NCI-H345 treated with DMSO at 0.1 percent for 48 hours (cell line): Measurements from ENCODE around the gene CYP2F1.
"Not testable (repeated sequence)": the region's sequence is repeated elsewhere in the genome, so short reads cannot be mapped to it uniquely, and the experiment has no call there.

ENCODE experiments used
- DNase-seq: peaks from one replicate; lab custom pipeline; 2025; ENCODE audit not compliant: unreplicated experiment; lab: John Stamatoyannopoulos, UW

The CYP2F1 gene

DNA sequence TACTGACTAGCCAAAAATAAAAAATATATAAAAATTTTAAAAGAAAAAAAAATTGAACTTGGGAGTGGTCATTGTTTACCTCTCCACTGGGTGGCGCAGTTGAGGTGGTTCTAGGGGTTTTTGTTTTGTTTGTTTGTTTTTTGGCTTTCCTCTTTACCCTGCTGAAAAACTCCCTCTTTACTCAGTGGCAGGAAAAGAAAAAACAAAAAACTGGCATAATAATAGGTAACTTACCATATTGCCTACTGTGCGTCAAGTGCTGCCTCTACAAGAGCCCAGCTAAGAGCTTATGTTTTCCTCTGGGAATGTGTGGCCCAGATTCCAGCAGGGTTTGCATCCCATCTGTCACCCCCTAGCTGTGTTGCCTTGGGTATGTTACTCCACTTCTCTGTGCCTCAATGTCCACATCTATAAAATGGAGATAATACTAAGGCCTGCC lies 12.6 kb downstream of the CYP2F1 start:
- DNase-seq: not testable (repeated sequence)

DNA sequence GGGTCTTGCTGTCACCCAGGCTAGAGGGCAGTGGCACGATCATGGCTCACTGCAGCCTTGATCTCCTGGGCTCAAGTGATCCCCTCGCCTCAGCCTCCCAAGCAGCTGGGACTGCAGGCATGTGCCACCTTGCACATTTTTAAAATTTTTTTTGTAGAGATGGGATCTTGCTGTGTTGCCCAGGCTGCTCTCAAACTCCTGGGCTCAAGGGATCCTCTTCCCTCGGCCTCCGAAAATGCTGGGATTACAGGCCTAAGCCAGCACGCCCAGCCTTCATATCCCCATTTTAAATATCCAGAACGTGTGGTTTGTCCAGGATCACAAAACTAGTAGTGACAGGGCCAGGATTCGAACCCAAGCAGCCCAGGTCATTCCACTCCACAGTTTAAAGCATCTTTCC lies 13.1 kb downstream of the CYP2F1 start:
- DNase-seq: not testable (repeated sequence)

DNA sequence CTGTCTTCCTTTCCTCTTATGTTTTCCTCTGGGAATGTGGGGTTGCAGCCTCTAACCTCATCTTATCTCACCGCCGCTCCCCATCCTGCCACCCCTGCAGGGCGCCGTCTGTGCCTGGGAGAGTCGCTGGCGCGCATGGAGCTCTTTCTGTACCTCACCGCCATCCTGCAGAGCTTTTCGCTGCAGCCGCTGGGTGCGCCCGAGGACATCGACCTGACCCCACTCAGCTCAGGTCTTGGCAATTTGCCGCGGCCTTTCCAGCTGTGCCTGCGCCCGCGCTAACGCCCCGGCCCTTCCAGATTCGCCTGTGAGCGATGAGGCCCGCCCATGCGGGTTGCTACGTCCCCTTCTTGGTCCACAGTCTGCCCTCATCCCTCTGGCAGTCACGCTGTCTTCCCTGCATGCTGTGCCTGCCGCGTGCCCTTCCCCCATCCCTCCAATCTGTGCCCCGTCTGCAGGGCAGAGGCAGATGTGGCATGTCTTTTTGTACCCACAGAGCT lies 13.6 kb downstream of the CYP2F1 start:
- not testable (repeated sequence) for DNase-seq

GRCh38 chr19:41128692-41129091 lies 14.5 kb downstream of the CYP2F1 start:
- DNase-seq: no peak

DNA sequence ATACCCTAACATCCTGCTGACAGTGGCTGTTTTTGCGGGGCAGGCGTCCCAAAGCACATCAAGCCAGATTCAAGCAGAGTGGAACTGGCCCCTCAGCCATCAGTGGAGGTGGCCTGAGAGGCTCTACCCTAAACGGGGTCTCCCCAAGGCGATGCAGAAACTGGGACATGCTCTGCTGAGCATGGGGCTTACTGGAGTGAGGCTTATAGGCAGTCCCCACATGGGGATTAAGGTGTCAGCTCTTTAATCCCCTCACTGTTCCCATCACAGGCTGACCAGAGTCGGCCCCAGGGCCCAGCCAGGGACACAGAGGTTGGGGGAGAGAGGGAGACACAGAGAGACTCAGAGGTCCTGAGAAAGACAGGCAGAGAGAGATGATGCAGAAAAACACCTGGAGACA lies 17.0 kb downstream of the CYP2F1 start:
- no peak for DNase-seq

GRCh38 chr19:41133260-41133659 lies 19.0 kb downstream of the CYP2F1 start:
- DNase-seq: no peak

DNA sequence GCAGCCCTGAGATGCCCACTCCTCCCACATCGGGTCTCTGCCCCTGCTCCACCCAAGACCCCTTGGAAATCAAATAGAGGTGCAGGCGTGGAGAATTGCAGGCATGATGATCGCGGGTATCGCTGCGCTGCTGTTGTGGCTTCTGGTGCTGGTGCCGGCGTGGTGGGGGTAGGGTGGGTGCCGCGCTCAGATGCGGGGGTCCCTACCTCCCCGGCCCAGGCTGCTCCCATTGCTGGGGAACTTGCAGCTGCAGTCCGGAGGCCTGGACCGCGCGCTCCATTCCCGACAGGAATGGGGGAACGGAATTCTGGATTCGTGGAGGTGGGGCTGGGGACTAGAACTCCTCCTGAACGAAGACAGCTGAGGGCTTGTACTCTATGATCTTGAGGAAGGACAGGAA lies 20.4 kb downstream of the CYP2F1 start:
- DNase-seq: no peak

DNA sequence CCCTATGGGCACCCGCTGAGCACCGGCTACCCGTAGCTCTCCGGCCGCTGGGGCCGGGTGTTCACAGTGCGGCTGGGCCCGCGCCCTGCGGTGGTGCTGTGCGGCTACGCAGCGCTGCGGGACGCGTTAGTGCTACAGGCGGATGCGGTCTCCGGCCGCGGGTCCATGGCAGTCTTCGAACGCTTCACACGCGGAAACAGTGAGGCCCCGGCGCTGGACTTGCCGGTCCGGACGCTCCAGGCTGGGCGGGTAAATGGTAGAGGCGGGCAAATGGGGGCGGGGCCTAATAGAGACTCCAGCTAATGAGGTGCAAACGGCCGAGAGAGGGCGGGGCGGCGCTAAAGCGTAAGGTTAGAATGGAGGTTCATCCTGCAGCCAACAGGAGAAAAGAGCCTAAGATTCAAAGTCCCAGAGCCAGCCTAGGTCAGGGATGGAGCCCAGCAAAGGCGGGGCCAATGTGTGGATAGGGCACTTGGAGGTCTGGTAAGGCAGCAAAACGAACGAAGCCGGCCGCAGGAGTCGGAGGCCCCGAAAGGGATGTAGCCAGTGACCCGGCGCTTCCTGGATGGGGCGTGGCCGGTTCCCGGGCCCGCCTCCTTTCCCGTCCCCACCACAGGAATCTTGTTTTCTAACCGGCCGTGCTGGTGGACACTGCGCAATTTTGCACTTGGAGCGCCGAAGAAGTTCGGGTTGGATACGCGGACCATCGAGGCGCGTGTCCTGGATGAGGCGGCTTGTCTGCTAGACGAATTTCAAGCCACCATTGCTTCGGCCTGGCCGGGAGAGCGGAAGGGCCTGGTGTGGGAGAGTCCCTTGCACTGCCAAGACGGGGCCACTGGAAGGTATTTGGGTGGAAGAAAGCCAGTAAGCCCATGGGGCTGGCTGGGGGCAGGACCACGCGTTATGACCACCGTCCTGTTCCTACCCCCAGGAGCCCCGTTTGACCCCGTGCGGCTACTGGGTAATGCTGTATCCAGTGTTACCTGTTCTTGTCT lies 21.5 kb downstream of the CYP2F1 start:
- not testable (repeated sequence) for DNase-seq

GRCh38 chr19:41136636-41137455 lies 22.6 kb downstream of the CYP2F1 start:
- DNase-seq: no peak

DNA sequence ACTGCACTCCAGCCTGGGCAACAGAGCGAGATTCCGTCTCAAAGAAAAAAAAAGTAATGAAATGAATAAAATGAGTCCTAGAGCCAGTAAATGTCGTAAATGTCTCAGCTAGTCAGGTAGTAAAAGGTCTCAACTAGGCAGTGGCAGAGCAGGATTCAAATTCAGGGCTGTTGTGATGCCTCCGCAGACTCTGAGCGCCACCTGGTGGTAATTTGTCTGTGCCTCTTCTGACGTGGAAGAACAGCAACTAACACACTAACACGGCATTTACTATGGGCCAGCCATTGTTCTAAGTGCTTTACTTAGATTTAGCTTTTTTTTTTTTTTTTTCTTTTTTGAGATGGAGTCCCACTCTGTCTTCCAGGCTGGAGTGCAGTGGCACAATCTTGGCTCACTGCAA lies 30.2 kb downstream of the CYP2F1 start:
- no peak for DNase-seq

- no peak for DNase-seq
Observed at GRCh38 chr19:41149831-41150230, 35.6 kb downstream of the CYP2F1 start.

DNA sequence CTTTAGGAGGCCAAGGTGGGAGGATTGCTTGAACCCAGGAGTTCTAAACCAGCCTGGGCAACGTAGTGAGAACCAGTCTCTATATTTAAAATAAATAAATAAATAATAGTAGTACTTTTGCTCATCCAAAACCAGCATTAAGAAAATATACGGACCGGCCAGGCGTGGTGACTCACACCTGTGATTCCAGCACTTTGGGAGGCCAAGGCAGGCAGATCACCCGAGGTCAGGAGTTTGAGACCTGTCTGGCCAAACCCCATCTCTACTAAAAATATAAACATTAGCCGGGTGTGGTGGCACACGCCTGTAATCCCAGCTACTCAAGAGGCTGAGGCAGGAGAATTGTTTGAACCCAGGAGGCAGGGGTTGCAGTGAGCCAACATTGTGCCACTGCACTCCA lies 36.8 kb downstream of the CYP2F1 start:
- DNase-seq: not testable (repeated sequence)

DNA sequence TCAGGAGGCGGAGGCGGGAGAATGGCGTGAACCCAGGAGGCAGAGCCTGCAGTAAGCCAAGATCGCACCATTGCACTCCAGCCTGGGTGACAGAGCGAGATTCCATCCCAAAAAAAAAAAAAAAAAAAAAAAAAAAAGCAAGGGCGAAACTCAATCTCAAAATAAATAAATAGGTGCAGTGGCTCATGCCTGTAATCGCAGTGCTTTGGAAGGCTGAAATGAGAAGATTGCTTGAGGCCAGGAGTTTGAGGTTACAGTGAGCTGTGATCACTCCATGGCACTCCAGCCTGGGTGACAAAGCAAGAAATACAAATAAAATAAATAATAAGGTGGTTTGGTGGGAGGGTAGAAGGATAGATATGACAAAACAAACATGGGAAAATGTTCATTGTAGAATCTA lies 39.8 kb downstream of the CYP2F1 start:
- DNase-seq: no peak

- no peak for DNase-seq
Observed at GRCh38 chr19:41156207-41156606, 42.0 kb downstream of the CYP2F1 start.

GRCh38 chr19:41159881-41160280 lies 45.6 kb downstream of the CYP2F1 start:
- DNase-seq: no peak

GRCh38 chr19:41161903-41162302 lies 47.7 kb downstream of the CYP2F1 start:
- no peak for DNase-seq

DNA sequence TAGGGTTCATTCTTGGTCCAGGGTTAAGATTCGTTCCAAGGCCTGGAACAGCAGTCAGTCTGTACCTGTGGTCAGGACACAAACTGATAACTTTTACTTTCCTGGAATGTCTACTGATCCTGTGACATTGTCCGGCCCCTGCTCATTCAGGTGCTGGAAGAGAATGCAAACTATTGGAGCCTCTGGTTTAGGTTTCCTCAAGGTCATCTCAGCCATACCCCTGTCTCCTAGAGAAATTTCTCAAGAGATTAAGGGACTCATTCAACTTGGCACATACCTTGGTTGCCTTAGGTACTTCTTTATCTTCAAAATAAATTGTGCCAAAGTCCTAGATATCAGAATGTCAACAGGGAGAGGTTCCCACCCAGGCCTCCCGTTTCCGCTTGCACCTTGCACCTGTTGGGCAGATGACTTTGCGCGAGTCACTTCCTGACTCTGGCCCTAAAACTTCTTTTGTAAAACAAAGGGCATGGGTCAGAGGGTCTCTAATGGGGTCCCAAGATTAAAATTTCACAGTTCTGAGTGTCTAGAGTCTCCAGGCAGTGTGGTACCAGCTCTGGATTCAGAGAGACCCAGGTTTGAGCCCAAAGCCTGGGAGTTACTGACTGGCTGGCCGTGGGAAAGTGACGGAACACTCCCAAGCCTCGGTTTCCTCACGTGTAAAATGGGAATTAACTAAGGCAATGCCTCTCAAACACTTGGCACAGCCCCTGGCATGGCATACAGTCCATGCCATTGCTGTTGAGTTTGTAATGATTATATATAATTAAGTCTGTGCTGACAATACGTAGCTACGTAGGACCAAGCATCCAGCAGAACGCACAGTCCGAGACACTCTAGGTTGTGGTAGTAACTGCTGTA lies 52.9 kb downstream of the CYP2F1 start:
- no peak for DNase-seq

GRCh38 chr19:41172297-41173164 lies 58.3 kb downstream of the CYP2F1 start:
- DNase-seq: no peak

DNA sequence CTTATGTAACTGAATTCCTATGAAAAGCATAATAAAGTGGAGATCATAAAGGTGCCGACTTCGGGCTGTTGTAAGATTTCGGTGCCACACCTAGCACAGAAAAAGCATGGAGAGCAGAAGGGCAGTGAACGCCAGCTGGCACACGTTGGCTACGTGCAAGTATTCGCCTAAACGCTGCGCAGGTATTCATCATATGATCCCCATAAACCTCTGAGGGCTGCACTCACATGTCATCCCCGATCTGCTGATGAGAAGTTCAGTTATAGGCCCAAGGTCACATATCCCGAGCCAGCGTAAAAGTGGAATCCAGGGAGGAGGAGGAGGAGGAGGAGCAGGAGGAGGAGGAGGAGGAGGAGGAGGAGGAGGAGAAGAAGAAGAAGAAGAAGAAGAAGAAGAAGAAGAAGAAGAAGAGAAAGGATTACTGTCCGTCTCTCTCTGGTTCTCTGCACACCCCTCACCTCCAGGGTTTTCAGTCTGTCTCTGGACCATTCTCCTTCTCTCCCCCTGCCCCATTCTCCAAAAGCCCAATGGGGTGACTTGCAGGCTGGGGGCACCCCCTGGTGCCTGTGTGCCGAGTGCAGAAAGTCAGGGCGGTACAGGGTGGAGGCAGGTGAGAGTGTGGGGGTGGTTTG lies 60.2 kb downstream of the CYP2F1 start:
- DNase-seq: no peak
